Neural cell (in vitro differentiated cells): ENCODE results near the gene PGP. TPM values are rescaled to one million over a fixed set of nuclear protein-coding genes. Genes with fewer than 3 reads are reported as not detected.

Experiments used
- H2AFZ ChIP-seq: fragments of 200-600, 300-800 bp; sonication (generic), shearing (Covaris generic); 2 replicates; pipeline ENCODE4 v1.6.0; 2014; ENCODE audit warnings: low read depth, mild to moderate bottlenecking, antibody characterized with exemption, low read length, moderate library complexity
- H3F3A ChIP-seq: fragments of 200-600 bp; shearing (Covaris generic); 2 replicates; pipeline ENCODE4 v1.6.1; 2016; ENCODE audit warnings: mild to moderate bottlenecking, moderate library complexity, mixed read lengths, antibody characterized with exemption, low read length; ENCODE audit not compliant: insufficient read depth, poor library complexity, severe bottlenecking
- H3K27ac ChIP-seq: fragments of 200-600, 300-800 bp; sonication (generic), shearing (Covaris generic); 2 replicates; pipeline ENCODE4 v1.5.1; 2014; ENCODE audit warnings: mild to moderate bottlenecking, low read length, moderate library complexity
- H3K27me3 ChIP-seq: fragments of 300-800, 200-600 bp; sonication (generic), shearing (Covaris generic); 2 replicates; pipeline ENCODE4 v1.6.0; 2014; ENCODE audit warnings: mild to moderate bottlenecking, low read depth, low read length, moderate library complexity; ENCODE audit not compliant: insufficient read depth
- H3K36me3 ChIP-seq: fragments of 300-800, 200-600 bp; sonication (generic), shearing (Covaris generic); 2 replicates; pipeline ENCODE4 v1.5.1; 2014; ENCODE audit warnings: mild to moderate bottlenecking, antibody characterized with exemption, low read length, moderate library complexity; ENCODE audit not compliant: insufficient read depth
- H3K4me2 ChIP-seq: fragments of 300-800, 200-600 bp; sonication (generic), shearing (Covaris generic); 2 replicates; pipeline ENCODE4 v1.6.0; 2014; ENCODE audit warnings: mild to moderate bottlenecking, low read length
- H3K4me3 ChIP-seq: fragments of 300-800, 200-600 bp; sonication (generic), shearing (Covaris generic); 2 replicates; pipeline ENCODE4 v1.5.1; 2014; ENCODE audit warnings: mild to moderate bottlenecking, low read length, moderate library complexity
- H3K79me2 ChIP-seq: fragments of 200-600 bp; shearing (Covaris generic); replicated peaks from 2 replicates; pipeline ENCODE4 v1.6.0; 2014; ENCODE audit warnings: mild to moderate bottlenecking, low read length, moderate library complexity; ENCODE audit not compliant: insufficient read depth
- H3K9ac ChIP-seq: fragments of 300-800, 200-600 bp; sonication (generic), shearing (Covaris generic); 2 replicates; pipeline ENCODE4 v1.6.1; 2016; ENCODE audit warnings: mild to moderate bottlenecking, low read length, mixed read lengths
- H3K9me2 ChIP-seq: fragments of 200-600 bp; shearing (Covaris generic); 2 replicates; pipeline ENCODE4 v1.6.1; 2016; ENCODE audit warnings: mild to moderate bottlenecking, low read length, mixed read lengths; ENCODE audit not compliant: insufficient read depth
- H3K9me3 ChIP-seq: fragments of 200-600, 300-800 bp; sonication (generic), shearing (Covaris generic); 2 replicates; pipeline ENCODE4 v1.6.1; 2016; ENCODE audit warnings: mild to moderate bottlenecking, mixed run types, low read length, moderate library complexity, mixed read lengths
- H4K20me1 ChIP-seq: fragments of 200-600 bp; shearing (Covaris generic); 2 replicates; pipeline ENCODE4 v1.6.1; 2016; ENCODE audit warnings: mild to moderate bottlenecking, mixed run types; ENCODE audit not compliant: insufficient read depth
- EP300 ChIP-seq: fragments of 450-650 bp; conservative IDR thresholded peaks from 2 replicates; pipeline ENCODE4 v1.6.1; 2014; ENCODE audit warnings: antibody characterized with exemption, mild to moderate bottlenecking, moderate library complexity; ENCODE audit not compliant: poor library complexity, severe bottlenecking
- EZH2 ChIP-seq: fragments of 200-600, 300-800 bp; shearing (Covaris generic), sonication (generic); IDR thresholded peaks from 2 replicates; pipeline ENCODE4 v1.6.1; 2014; ENCODE audit warnings: antibody characterized with exemption, low read length, borderline replicate concordance, mild to moderate bottlenecking; ENCODE audit not compliant: insufficient read depth, poor library complexity, severe bottlenecking
- MXI1 ChIP-seq: fragments of 450-650 bp; conservative IDR thresholded peaks from 2 replicates; pipeline ENCODE4 v1.6.1; 2014; ENCODE audit warnings: antibody characterized with exemption, mild to moderate bottlenecking; ENCODE audit not compliant: poor library complexity, severe bottlenecking
- POLR2AphosphoS5 ChIP-seq: IDR thresholded peaks from 2 replicates; pipeline ENCODE4 v1.6.1; 2012
- RAD21 ChIP-seq: fragments of 450-650 bp; conservative IDR thresholded peaks from 2 replicates; pipeline ENCODE4 v1.6.1; 2014; ENCODE audit warnings: antibody characterized with exemption, mild to moderate bottlenecking, moderate library complexity
- SMC3 ChIP-seq: fragments of 450-650 bp; conservative IDR thresholded peaks from 2 replicates; pipeline ENCODE4 v1.6.1; 2014; ENCODE audit warnings: antibody characterized with exemption, mild to moderate bottlenecking, moderate library complexity; ENCODE audit not compliant: poor library complexity
- TAF1 ChIP-seq: IDR thresholded peaks from 2 replicates; pipeline ENCODE4 v1.6.1; 2012; ENCODE audit warnings: low read depth
- polyA plus RNA-seq: library from polyadenylated mRNA; depleted of rRNA; stranded (reverse); fragments of >200 nt; gene quantifications from 2 replicates; pipeline ENCODE4 v1.2.3, GENCODE V29; 2014
- TF ChIP-seq, protein P1 (sequence below): IDR thresholded peaks from 2 replicates; pipeline ENCODE4 v1.6.1; 2012; ENCODE audit warnings: borderline replicate concordance
- TF ChIP-seq, protein P2 (sequence below): fragments of 450-650 bp; IDR thresholded peaks from 2 replicates; pipeline ENCODE4 v1.5.1; 2014; ENCODE audit warnings: antibody characterized with exemption, mild to moderate bottlenecking, moderate library complexity; ENCODE audit not compliant: poor library complexity, severe bottlenecking

Gene PGP
- polyA plus RNA-seq, 1 donor from 2014 or later, result 44.1 TPM

DNA sequence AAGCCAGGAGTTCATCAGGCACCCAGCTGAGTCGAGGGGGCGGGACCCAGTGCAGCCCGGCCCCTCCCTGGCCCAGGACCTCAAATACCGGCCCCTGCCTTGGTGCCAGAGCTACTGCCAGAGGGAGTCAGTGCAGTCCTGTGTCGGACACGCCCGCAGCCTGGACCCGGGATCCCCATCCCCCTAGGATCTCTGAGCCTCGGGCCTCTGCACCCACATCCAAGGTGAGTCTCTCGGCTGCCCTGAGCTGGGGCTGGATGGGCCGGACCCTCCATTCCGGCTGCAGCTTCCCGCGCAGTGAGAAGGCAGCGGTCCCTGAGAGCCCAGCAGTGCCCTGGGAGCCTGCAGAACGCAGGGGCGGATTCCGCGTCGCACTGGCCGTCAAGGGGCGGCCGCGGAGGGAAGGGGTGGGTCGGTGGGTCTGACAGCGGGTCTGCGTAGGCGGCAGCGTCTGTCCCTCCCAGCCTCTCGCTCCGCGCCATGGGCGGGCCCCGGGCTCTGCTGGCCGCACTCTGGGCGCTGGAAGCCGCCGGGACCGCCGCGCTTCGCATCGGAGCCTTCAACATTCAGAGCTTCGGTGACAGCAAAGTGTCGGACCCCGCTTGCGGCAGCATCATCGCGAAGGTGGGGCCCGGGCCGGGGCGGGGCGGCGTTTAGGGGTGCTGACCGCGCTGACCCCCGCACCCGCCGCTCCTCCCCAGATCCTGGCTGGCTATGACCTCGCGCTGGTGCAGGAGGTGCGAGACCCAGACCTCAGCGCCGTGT, 21.9 kb upstream of the PGP start, which contains the start of gene DNASE1L2:
TSS of gene DNASE1L2 (plus strand) at position 108 of the 765 bp plus-strand sequence. CDS start at position 481, 373 bp downstream.
- no peak within 1 kb of the TSS for H3K4me2 ChIP-seq
- H3K9me3 ChIP-seq, result no peaks in the 10 kb centered on the region
- peaks cover 15% of the 10 kb centered on the region for H3K27me3 ChIP-seq
- H3K4me3 ChIP-seq, result peak within 1 kb of the TSS; percentile 25
- no peaks in the 10 kb centered on the region for H3F3A ChIP-seq
- no peaks in the 10 kb centered on the region for H4K20me1 ChIP-seq
- H2AFZ ChIP-seq, result no peak within 1 kb of the TSS
- no peaks in the 10 kb centered on the region for H3K36me3 ChIP-seq
- TF ChIP-seq, protein P1, sequence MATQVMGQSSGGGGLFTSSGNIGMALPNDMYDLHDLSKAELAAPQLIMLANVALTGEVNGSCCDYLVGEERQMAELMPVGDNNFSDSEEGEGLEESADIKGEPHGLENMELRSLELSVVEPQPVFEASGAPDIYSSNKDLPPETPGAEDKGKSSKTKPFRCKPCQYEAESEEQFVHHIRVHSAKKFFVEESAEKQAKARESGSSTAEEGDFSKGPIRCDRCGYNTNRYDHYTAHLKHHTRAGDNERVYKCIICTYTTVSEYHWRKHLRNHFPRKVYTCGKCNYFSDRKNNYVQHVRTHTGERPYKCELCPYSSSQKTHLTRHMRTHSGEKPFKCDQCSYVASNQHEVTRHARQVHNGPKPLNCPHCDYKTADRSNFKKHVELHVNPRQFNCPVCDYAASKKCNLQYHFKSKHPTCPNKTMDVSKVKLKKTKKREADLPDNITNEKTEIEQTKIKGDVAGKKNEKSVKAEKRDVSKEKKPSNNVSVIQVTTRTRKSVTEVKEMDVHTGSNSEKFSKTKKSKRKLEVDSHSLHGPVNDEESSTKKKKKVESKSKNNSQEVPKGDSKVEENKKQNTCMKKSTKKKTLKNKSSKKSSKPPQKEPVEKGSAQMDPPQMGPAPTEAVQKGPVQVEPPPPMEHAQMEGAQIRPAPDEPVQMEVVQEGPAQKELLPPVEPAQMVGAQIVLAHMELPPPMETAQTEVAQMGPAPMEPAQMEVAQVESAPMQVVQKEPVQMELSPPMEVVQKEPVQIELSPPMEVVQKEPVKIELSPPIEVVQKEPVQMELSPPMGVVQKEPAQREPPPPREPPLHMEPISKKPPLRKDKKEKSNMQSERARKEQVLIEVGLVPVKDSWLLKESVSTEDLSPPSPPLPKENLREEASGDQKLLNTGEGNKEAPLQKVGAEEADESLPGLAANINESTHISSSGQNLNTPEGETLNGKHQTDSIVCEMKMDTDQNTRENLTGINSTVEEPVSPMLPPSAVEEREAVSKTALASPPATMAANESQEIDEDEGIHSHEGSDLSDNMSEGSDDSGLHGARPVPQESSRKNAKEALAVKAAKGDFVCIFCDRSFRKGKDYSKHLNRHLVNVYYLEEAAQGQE, result no peak
- no peak for TF ChIP-seq EP300
- no peak for TF ChIP-seq TAF1
- TF ChIP-seq SMC3, result no peak
- TF ChIP-seq EZH2, result no peak
- TF ChIP-seq MXI1, result no peak
- TF ChIP-seq RAD21, result no peak
- TF ChIP-seq, protein P2, sequence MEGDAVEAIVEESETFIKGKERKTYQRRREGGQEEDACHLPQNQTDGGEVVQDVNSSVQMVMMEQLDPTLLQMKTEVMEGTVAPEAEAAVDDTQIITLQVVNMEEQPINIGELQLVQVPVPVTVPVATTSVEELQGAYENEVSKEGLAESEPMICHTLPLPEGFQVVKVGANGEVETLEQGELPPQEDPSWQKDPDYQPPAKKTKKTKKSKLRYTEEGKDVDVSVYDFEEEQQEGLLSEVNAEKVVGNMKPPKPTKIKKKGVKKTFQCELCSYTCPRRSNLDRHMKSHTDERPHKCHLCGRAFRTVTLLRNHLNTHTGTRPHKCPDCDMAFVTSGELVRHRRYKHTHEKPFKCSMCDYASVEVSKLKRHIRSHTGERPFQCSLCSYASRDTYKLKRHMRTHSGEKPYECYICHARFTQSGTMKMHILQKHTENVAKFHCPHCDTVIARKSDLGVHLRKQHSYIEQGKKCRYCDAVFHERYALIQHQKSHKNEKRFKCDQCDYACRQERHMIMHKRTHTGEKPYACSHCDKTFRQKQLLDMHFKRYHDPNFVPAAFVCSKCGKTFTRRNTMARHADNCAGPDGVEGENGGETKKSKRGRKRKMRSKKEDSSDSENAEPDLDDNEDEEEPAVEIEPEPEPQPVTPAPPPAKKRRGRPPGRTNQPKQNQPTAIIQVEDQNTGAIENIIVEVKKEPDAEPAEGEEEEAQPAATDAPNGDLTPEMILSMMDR, result no peak
- no peak for TF ChIP-seq POLR2AphosphoS5
- H3K27ac ChIP-seq, result no peak within 1 kb of the TSS
- no peaks in the 10 kb centered on the region for H3K9me2 ChIP-seq
- H3K79me2 ChIP-seq, result no peaks in the 10 kb centered on the region
- no peak within 1 kb of the TSS for H3K9ac ChIP-seq

DNA sequence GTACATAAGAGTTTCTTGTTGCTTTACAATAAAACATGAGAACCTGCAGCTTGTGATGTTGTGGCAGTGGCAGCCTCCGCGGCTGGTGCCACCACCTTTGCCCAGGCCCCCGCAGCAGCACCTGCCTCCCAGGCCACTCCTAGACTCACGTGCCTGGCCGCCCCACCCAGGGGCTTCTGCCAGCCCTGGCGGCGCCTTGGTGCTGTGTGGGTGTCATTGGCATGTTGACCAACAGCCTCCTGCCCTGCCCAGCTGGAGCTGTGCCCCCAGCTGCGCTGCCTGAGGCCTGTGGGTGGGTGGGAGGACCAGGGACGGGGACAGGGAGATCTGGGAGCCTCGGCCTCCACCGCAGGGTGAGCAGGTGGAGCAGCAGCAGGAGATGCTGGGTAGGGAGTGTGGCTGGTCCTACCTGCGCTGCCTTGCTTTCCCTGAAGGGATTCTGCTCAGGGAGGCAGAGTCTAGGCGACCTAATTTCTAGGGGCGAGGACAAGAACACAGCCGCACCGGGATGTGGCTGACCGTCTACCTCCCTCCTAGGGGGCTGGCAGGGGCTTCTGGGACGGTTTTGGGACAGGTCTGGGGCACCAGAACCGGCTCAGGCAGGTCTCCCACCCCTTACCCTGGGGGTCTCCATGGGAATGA, 21.2 kb upstream of the PGP start:
- H3K4me3 ChIP-seq, result no peak overlapping the region
- H3K27me3 ChIP-seq, result peaks cover 15% of the 10 kb centered on the region
- no peak overlapping the region for H2AFZ ChIP-seq
- no peaks in the 10 kb centered on the region for H3K79me2 ChIP-seq
- H3K9ac ChIP-seq, result no peak overlapping the region
- H3F3A ChIP-seq, result no peaks in the 10 kb centered on the region
- no peaks in the 10 kb centered on the region for H4K20me1 ChIP-seq
- no peak overlapping the region for H3K27ac ChIP-seq
- no peaks in the 10 kb centered on the region for H3K9me3 ChIP-seq
- TF ChIP-seq RAD21, result no peak
- TF ChIP-seq SMC3, result no peak
- no peak for TF ChIP-seq MXI1
- TF ChIP-seq, protein P1, result no peak
- TF ChIP-seq, protein P2, result no peak
- no peak for TF ChIP-seq EZH2
- TF ChIP-seq EP300, result no peak
- TF ChIP-seq TAF1, result no peak
- no peak for TF ChIP-seq POLR2AphosphoS5
- no peaks in the 10 kb centered on the region for H3K36me3 ChIP-seq
- no peak overlapping the region for H3K4me2 ChIP-seq
- no peaks in the 10 kb centered on the region for H3K9me2 ChIP-seq
